Memory B cell (primary cell): Measurements from ENCODE around the gene RAB33B.

Experiments used
- ATAC-seq: fragments of 150-1000 bp; cut with Tn5 transposase; 2 replicates; pipeline ENCODE4 v1.10.0; 2021; ENCODE audit warnings: low read depth, mild to moderate bottlenecking, moderate library complexity
- DNase-seq, 2 donors: peaks; one replicate each; pipeline ENCODE4 v3.0.0; 2022; ENCODE audit warnings: low spot score in 2 of 2
- H3K27ac Mint-ChIP-seq: one replicate; pipeline ENCODE4 v1.8.0; 2022; ENCODE audit warnings: mild to moderate bottlenecking, moderate library complexity, mixed read lengths
- H3K27me3 Mint-ChIP-seq: one replicate; pipeline ENCODE4 v1.8.0; 2022; ENCODE audit warnings: mixed read lengths
- H3K36me3 Mint-ChIP-seq: one replicate; pipeline ENCODE4 v1.8.0; 2022; ENCODE audit warnings: mild to moderate bottlenecking, mixed read lengths
- H3K4me1 Mint-ChIP-seq: one replicate; pipeline ENCODE4 v1.8.0; 2022; ENCODE audit warnings: mixed read lengths
- H3K4me3 Mint-ChIP-seq: one replicate; pipeline ENCODE4 v1.8.0; 2022; ENCODE audit warnings: mild to moderate bottlenecking, moderate library complexity, mixed read lengths
- H3K9me3 Mint-ChIP-seq: one replicate; pipeline ENCODE4 v1.8.0; 2022; ENCODE audit warnings: mixed read lengths

Gene RAB33B

GRCh38 chr4:139470997-139471665, 17.2 kb downstream of the RAB33B start:
- Mint-ChIP-seq H3K36me3 (peaks cover 30% of the 10 kb centered on the region), H3K27ac (peak overlapping the region; percentile 29), H3K9me3 (peaks cover 4% of the 10 kb centered on the region), H3K4me3 (no peak overlapping the region), H3K27me3 (no peaks in the 10 kb centered on the region), H3K4me1 (peaks cover 20% of the 10 kb centered on the region)
- peak; percentile 64 for ATAC-seq
- no peak for DNase-seq

GRCh38 chr4:139472852-139473251, 18.9 kb downstream of the RAB33B start:
- H3K4me3 Mint-ChIP-seq = no peak overlapping the region
- H3K27me3 Mint-ChIP-seq = no peaks in the 10 kb centered on the region
- H3K4me1 Mint-ChIP-seq = peaks cover 23% of the 10 kb centered on the region
- ATAC-seq (no peak), DNase-seq (no peak)
- H3K9me3 Mint-ChIP-seq = peaks cover 4% of the 10 kb centered on the region
- H3K27ac Mint-ChIP-seq = no peak overlapping the region
- H3K36me3 Mint-ChIP-seq = peaks cover 33% of the 10 kb centered on the region

DNA sequence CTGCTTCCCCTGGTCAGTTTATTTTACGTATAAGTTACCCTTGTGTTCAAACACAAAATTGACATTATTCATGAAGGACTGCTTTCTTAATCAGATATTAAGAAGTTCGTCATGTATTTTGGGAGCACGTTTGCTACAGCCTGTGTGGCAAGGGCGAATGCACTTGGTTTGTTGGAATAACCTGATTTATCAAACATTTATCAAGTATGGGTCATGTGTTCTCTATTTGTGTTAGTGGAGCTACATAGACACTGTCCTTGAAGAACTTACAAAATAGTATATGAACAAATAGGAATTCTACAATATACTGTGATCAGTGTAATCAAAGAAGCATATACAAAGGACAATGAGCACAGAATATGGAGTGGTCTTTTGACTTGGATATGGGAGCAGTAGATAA, 22.4 kb downstream of the RAB33B start:
- Mint-ChIP-seq H3K4me1 (peaks cover 10% of the 10 kb centered on the region), H3K9me3 (no peaks in the 10 kb centered on the region), H3K36me3 (peaks cover 21% of the 10 kb centered on the region), H3K27ac (no peak overlapping the region), H3K4me3 (no peak overlapping the region), H3K27me3 (no peaks in the 10 kb centered on the region)
- ATAC-seq (no peak), DNase-seq (no peak)

DNA sequence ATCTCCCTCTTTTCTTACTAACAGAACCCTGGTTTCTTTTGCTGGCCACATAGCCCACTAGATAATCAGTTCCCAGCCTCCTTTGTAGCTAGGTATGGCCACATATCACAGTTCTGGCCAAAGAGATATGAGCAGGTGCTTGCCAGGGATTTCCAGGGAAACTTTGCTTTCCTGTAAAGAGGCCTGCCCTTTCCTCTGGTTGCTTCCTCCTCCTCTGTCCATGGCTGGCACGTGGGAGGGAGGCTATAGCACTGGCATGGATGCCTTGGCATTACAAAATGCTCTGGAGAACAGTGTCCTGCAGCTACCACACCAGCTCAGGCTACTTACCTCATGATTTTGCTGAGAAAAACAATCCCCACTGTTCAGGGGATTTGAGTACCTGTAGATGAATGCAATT, 27.5 kb downstream of the RAB33B start:
- Mint-ChIP-seq H3K4me3 (no peak overlapping the region), H3K9me3 (no peaks in the 10 kb centered on the region), H3K4me1 (peaks cover 6% of the 10 kb centered on the region), H3K27me3 (no peaks in the 10 kb centered on the region), H3K27ac (no peak overlapping the region), H3K36me3 (peaks cover 6% of the 10 kb centered on the region)
- DNase-seq = no peak
- no peak for ATAC-seq

GRCh38 chr4:139483000-139483399, 29.1 kb downstream of the RAB33B start:
- ATAC-seq (no peak), DNase-seq (no peak)
- Mint-ChIP-seq H3K9me3 (no peaks in the 10 kb centered on the region), H3K4me3 (no peak overlapping the region), H3K4me1 (peaks cover 3% of the 10 kb centered on the region), H3K36me3 (peaks cover 2% of the 10 kb centered on the region), H3K27ac (no peak overlapping the region), H3K27me3 (no peaks in the 10 kb centered on the region)

- no peaks in the 10 kb centered on the region for H3K36me3 Mint-ChIP-seq
- no peak overlapping the region for H3K27ac Mint-ChIP-seq
- ATAC-seq = no peak
- no peak overlapping the region for H3K4me3 Mint-ChIP-seq
- no peaks in the 10 kb centered on the region for H3K9me3 Mint-ChIP-seq
- no peaks in the 10 kb centered on the region for H3K27me3 Mint-ChIP-seq
- no peaks in the 10 kb centered on the region for H3K4me1 Mint-ChIP-seq
- no peak for DNase-seq
Observed at GRCh38 chr4:139484783-139485311, 30.9 kb downstream of the RAB33B start.

DNA sequence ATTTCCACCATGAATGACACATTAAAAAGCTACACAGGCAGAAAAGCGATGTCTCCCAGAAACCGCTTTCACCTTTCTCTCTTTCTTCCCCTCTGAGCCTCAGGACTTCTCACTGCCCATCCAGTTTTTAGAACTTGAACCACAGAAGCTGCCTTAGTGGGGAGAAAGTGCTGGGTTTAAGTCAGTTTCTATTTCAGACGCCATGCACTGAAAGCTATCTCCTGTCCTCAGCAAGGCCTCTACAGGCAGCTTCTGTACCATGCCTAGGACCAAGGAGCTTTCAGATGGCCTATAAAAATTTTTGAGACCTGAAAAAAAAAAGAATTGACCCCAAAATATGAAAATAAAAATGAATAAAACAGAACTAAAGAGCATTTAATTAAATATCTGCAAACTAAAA, 34.5 kb downstream of the RAB33B start:
- no peak for ATAC-seq
- Mint-ChIP-seq H3K4me3 (no peak overlapping the region), H3K4me1 (no peaks in the 10 kb centered on the region), H3K9me3 (no peaks in the 10 kb centered on the region), H3K27me3 (peaks cover 2% of the 10 kb centered on the region), H3K27ac (no peak overlapping the region), H3K36me3 (peaks cover 2% of the 10 kb centered on the region)
- DNase-seq = no peak

DNA sequence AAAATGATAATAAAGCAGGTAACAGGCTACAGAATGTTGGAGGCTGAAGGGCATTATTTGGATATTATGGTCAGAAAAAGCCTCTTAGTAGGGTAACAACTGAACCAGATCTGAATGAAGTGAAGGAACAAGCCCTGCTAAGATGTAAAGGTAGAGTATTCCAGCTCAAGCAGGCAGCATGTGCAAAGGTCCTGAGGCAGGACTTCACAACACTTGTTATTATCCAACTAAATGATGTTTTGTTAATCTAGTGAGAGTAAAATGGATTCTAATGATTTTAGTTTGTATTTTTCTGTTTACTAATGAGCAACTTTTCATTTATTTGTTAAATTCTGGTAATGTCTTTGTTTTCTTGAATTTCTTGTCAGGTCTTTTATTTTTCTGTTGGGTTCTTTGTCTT, 35.7 kb downstream of the RAB33B start:
- H3K36me3 Mint-ChIP-seq = peaks cover 2% of the 10 kb centered on the region
- DNase-seq (no peak), ATAC-seq (no peak)
- no peaks in the 10 kb centered on the region for H3K9me3 Mint-ChIP-seq
- H3K4me1 Mint-ChIP-seq = no peaks in the 10 kb centered on the region
- no peak overlapping the region for H3K27ac Mint-ChIP-seq
- H3K4me3 Mint-ChIP-seq = no peak overlapping the region
- peaks cover 2% of the 10 kb centered on the region for H3K27me3 Mint-ChIP-seq

DNA sequence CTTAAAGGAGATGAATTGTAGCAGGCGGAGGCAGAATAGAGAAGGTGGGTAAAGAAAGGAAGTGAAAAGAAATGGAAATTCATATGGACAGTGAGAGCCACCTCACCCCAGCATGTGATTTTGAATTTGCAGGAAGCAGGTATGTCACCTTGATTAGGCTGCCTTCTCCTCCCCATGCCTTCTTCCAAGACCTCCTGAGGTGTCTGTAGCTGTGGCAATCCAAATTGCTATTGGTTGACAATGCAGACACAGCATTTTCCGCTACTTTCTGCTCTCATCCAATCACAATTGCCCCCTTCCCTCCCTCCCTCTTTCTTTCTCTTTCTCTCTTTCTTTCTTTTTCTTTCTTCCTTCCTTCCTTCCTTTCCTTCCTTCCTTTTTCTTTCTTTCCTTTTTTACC, 38.5 kb downstream of the RAB33B start:
- Mint-ChIP-seq H3K4me3 (no peak overlapping the region), H3K4me1 (no peaks in the 10 kb centered on the region), H3K9me3 (no peaks in the 10 kb centered on the region), H3K27me3 (peaks cover 2% of the 10 kb centered on the region), H3K36me3 (peaks cover 2% of the 10 kb centered on the region), H3K27ac (no peak overlapping the region)
- no peak for DNase-seq
- no peak for ATAC-seq

DNA sequence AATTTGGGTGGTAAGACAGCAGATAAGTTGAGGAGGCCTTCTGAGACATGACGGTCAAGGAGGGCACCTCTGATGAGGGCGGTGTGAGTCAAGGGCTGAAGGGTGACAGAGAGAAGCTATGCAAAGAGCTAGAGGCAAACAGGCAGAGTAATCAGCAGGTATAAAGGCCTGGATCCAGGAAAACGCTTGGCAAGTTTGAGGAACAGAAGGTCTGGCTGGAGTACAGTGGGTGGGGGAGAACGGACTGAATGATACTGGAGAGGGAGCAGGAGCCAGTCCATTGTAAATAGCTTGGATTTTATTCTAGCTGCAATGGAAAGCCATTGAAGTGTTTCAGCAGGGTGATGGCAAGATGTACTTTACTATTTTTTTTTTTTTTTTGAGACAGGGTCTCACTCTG, 39.3 kb downstream of the RAB33B start:
- ATAC-seq (no peak), DNase-seq (no peak)
- no peaks in the 10 kb centered on the region for H3K4me1 Mint-ChIP-seq
- no peaks in the 10 kb centered on the region for H3K9me3 Mint-ChIP-seq
- H3K27me3 Mint-ChIP-seq = peaks cover 2% of the 10 kb centered on the region
- no peak overlapping the region for H3K27ac Mint-ChIP-seq
- no peak overlapping the region for H3K4me3 Mint-ChIP-seq
- H3K36me3 Mint-ChIP-seq = peaks cover 2% of the 10 kb centered on the region

DNA sequence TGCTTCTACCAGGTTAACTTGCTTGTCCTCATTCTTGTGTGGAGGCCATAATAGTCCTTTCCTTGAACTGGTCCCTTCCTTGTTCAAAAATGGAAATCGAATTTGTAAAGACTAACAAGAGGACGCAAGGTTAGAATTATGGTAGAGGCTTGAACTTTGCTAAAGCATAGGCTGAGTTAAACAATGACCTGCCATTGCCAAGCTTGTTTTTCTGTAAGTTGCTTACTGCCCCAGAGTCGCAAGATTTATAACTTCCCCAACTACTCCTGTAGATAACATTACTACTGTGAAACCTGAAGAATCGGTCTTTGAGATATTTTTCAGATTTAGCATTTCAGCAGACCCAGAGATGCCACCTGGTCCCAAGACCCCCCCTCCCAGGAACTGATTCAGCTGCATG, 45.3 kb downstream of the RAB33B start:
- DNase-seq (no peak), ATAC-seq (no peak)
- Mint-ChIP-seq H3K4me1 (no peaks in the 10 kb centered on the region), H3K27ac (no peak overlapping the region), H3K9me3 (peaks cover 1% of the 10 kb centered on the region), H3K36me3 (peaks cover 8% of the 10 kb centered on the region), H3K27me3 (no peaks in the 10 kb centered on the region), H3K4me3 (no peak overlapping the region)

- Mint-ChIP-seq H3K4me1 (no peaks in the 10 kb centered on the region), H3K27me3 (no peaks in the 10 kb centered on the region), H3K27ac (no peak overlapping the region), H3K9me3 (peaks cover 1% of the 10 kb centered on the region), H3K4me3 (no peak overlapping the region), H3K36me3 (peaks cover 13% of the 10 kb centered on the region)
- no peak for ATAC-seq
- DNase-seq = no peak
Observed at GRCh38 chr4:139501117-139501516, 47.2 kb downstream of the RAB33B start.

DNA sequence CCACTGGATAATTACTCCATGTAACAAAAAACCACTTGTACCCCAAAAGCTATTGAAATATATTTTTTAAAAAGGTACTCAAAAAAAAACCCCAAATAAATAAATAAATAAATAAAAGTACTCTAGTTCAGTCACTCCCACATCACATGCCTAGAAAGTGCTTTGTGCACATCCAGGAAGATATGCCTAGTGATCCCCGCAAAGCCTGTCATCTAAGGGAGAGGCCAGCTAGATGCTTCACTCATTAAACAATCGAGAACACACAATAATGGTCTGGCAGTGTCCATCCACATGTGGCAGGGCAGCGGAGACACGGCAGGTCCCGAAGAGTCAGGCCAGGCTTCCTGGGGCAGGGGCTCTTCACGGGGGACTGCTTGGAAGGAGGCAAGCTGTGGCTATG, 47.6 kb downstream of the RAB33B start:
- DNase-seq (no peak), ATAC-seq (no peak)
- peaks cover 13% of the 10 kb centered on the region for H3K36me3 Mint-ChIP-seq
- no peaks in the 10 kb centered on the region for H3K27me3 Mint-ChIP-seq
- no peak overlapping the region for H3K4me3 Mint-ChIP-seq
- no peak overlapping the region for H3K27ac Mint-ChIP-seq
- H3K4me1 Mint-ChIP-seq = no peaks in the 10 kb centered on the region
- H3K9me3 Mint-ChIP-seq = peaks cover 1% of the 10 kb centered on the region

- Mint-ChIP-seq H3K27me3 (no peaks in the 10 kb centered on the region), H3K4me3 (no peak overlapping the region), H3K9me3 (peaks cover 1% of the 10 kb centered on the region), H3K4me1 (no peaks in the 10 kb centered on the region), H3K36me3 (peaks cover 15% of the 10 kb centered on the region), H3K27ac (no peak overlapping the region)
- ATAC-seq = no peak
- DNase-seq = no peak
Observed at GRCh38 chr4:139501927-139502899, 48.3 kb downstream of the RAB33B start.
